GM18502 (cell line): ENCODE measurements around the gene SLC43A3.

Source experiments
- ATAC-seq: cut with Tn5 transposase; IDR thresholded peaks from one replicate; pipeline ENCODE4 v1.9.1; 2021; ENCODE audit warnings: mild to moderate bottlenecking; ENCODE audit not compliant: unreplicated experiment, poor library complexity

SLC43A3 gene

GRCh38 chr11:57390535-57390934, 36.4 kb downstream of the SLC43A3 start, which contains the start of gene PRG2:
Gene PRG2, minus strand, starts transcription at chr11:57390650. Its CDS starts 706 bp downstream, at chr11:57389944.
- no peak for ATAC-seq

- no peak for ATAC-seq
Observed at GRCh38 chr11:57387289-57388030, 39.5 kb downstream of the SLC43A3 start.

GRCh38 chr11:57386178-57386940, 40.6 kb downstream of the SLC43A3 start:
- no peak for ATAC-seq

GRCh38 chr11:57380975-57381374, 45.9 kb downstream of the SLC43A3 start, which contains the start of gene PRG3:
Gene PRG3, minus strand, starts transcription at chr11:57381150. Its CDS starts 442 bp downstream, at chr11:57380708.
- ATAC-seq, result no peak

- ATAC-seq, result no peak
Observed at GRCh38 chr11:57379732-57380131, 47.2 kb downstream of the SLC43A3 start.

GRCh38 chr11:57378186-57378585, 48.7 kb downstream of the SLC43A3 start:
- no peak for ATAC-seq

GRCh38 chr11:57377107-57377506, 49.8 kb downstream of the SLC43A3 start:
- ATAC-seq, result no peak

- no peak for ATAC-seq
Observed at GRCh38 chr11:57376095-57377090, 50.5 kb downstream of the SLC43A3 start.

GRCh38 chr11:57375490-57375889, 51.4 kb downstream of the SLC43A3 start:
- no peak for ATAC-seq

- no peak for ATAC-seq
Observed at GRCh38 chr11:57374966-57375365, 52.0 kb downstream of the SLC43A3 start.

GRCh38 chr11:57373146-57373545, 53.8 kb downstream of the SLC43A3 start:
- ATAC-seq, result no peak

GRCh38 chr11:57370941-57371340, 56.0 kb downstream of the SLC43A3 start:
- no peak for ATAC-seq

- ATAC-seq, result no peak
Observed at GRCh38 chr11:57370251-57370650, 56.7 kb downstream of the SLC43A3 start.

- no peak for ATAC-seq
Observed at GRCh38 chr11:57368845-57369232, 58.1 kb downstream of the SLC43A3 start.

GRCh38 chr11:57368106-57368844, 58.6 kb downstream of the SLC43A3 start:
- ATAC-seq, result no peak

GRCh38 chr11:57364851-57365660, 61.9 kb downstream of the SLC43A3 start:
- no peak for ATAC-seq

- no peak for ATAC-seq
Observed at GRCh38 chr11:57363131-57364080, 63.5 kb downstream of the SLC43A3 start.

GRCh38 chr11:57361926-57362325, 65.0 kb downstream of the SLC43A3 start:
- no peak for ATAC-seq
